NK-92 (cell line): ENCODE measurements around the gene FUS.

Experiments
- DNase-seq: peaks from one replicate; lab custom pipeline; 2025; ENCODE audit not compliant: unreplicated experiment; lab: John Stamatoyannopoulos, UW

The FUS gene

DNA sequence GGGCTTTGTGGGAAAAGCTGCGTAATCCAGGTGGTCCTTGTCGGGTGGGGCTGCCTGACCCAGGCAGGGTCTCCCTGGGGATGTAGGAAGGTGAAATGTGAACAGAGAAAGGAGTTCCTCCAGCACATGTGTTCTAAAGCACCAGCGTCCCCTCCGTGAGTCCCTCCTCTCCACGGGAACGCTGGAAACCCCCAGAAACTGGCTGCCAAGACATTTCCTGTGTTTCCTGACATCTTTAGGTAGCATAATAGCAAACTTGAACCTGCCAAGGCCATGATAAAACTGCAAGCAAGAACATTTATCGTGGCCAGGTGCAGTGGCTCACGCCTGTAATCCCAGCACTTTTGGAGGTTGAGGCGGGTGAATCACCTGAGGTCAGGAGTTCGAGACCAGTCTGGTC is 49.6 kb downstream of the FUS start:
- no peak for DNase-seq

GRCh38 chr16:31238041-31238440 is 58.1 kb downstream of the FUS start:
- DNase-seq, result no peak
